Cardiac fibroblast (primary cell): ENCODE results near the gene PCDHB10.
A peak's percentile ranks its signal among the peaks of the same experiment; 100 is the strongest.
"Not testable (repeated sequence)": the region's sequence is repeated elsewhere in the genome, so short reads cannot be mapped to it uniquely, and the experiment has no call there.

Experiments
- DNase-seq, 2 donors: peaks; one replicate each; pipeline versions ENCODE4 v3.0.0 to v3.0.0-alpha.2; 2010; ENCODE audit warnings: low read depth in 2 of 2
- H3K4me3 ChIP-seq, 2 donors: replicated peaks in 1 of 2; 1 replicate in 1 of 2; 2 replicates in 1 of 2; pipeline ENCODE4 v1.5.1; 2011; ENCODE audit warnings: low read depth in 2 of 2, low read length in 2 of 2, mild to moderate bottlenecking in 2 of 2, moderate library complexity in 1 of 2
- CTCF ChIP-seq: IDR thresholded peaks from one replicate; pipeline ENCODE4 v1.5.1; 2011; ENCODE audit warnings: low read depth, mild to moderate bottlenecking, low read length, inconsistent platforms

PCDHB10 gene

GRCh38 chr5:141172381-141173204 is 19.6 kb upstream of the PCDHB10 start, which contains the start of gene PCDHB7:
PCDHB7 (plus strand) TSS chr5:141172644; CDS start chr5:141172836, 192 bp downstream.
- H3K4me3 ChIP-seq, result no peak within 1 kb of the TSS
- peak; percentile 16 to 45 for DNase-seq
- TF ChIP-seq CTCF, result peak; percentile 32

GRCh38 chr5:141174291-141175104 is 17.7 kb upstream of the PCDHB10 start:
- not testable (repeated sequence) for H3K4me3 ChIP-seq, DNase-seq

GRCh38 chr5:141175933-141176332 is 16.2 kb upstream of the PCDHB10 start:
- DNase-seq, result no peak
- H3K4me3 ChIP-seq, result no peak overlapping the region
- no peak for TF ChIP-seq CTCF

GRCh38 chr5:141177577-141178191 is 14.5 kb upstream of the PCDHB10 start, which contains the start of gene PCDHB8:
PCDHB8 (plus strand) TSS chr5:141177790; CDS start chr5:141178035, 245 bp downstream.
- not testable (repeated sequence) for H3K4me3 ChIP-seq, DNase-seq

- not testable (repeated sequence) for DNase-seq, H3K4me3 ChIP-seq
Observed at GRCh38 chr5:141179371-141179770, 12.8 kb upstream of the PCDHB10 start.

- H3K4me3 ChIP-seq, DNase-seq: not testable (repeated sequence)
Observed at GRCh38 chr5:141179876-141180275, 12.3 kb upstream of the PCDHB10 start.

GRCh38 chr5:141180313-141180712 is 11.8 kb upstream of the PCDHB10 start:
- no peak overlapping the region for H3K4me3 ChIP-seq
- DNase-seq, result no peak
- TF ChIP-seq CTCF, result no peak

- peak; percentile 20 for TF ChIP-seq CTCF
- DNase-seq, result peak; percentile 5 to 12
- peak within 1 kb of the TSS in 1 of 2 donors; percentile 19 for H3K4me3 ChIP-seq
Observed at GRCh38 chr5:141182248-141182647, 9.9 kb upstream of the PCDHB10 start, which contains the start of gene PCDHB16. PCDHB16 (plus strand) TSS chr5:141182387; CDS start chr5:141182560, 173 bp downstream.

GRCh38 chr5:141184117-141184855 is 7.9 kb upstream of the PCDHB10 start:
- not testable (repeated sequence) for DNase-seq, H3K4me3 ChIP-seq
